Mesodermal cell (in vitro differentiated cells): ENCODE results near the gene SYCN.

Experiments
- H3K27ac ChIP-seq: 2 replicates; pipeline ENCODE4 v1.7.0; 2013; ENCODE audit warnings: mild to moderate bottlenecking, low read depth, low read length, moderate library complexity; ENCODE audit not compliant: severe bottlenecking
- H3K36me3 ChIP-seq: 2 replicates; pipeline ENCODE4 v1.7.1; 2013; ENCODE audit warnings: mild to moderate bottlenecking, low read length, moderate library complexity; ENCODE audit not compliant: control insufficient read depth, insufficient read depth
- H3K4me1 ChIP-seq: one replicate; pipeline ENCODE4 v1.7.1; 2013; ENCODE audit warnings: mild to moderate bottlenecking, low read length; ENCODE audit not compliant: insufficient read depth, control insufficient read depth, poor library complexity, severe bottlenecking
- H3K4me3 ChIP-seq: 2 replicates; pipeline ENCODE4 v1.7.0; 2013; ENCODE audit warnings: low read length, control low read depth, mild to moderate bottlenecking; ENCODE audit not compliant: insufficient read depth, poor library complexity, severe bottlenecking; ENCODE audit errors: extremely low read depth
- H3K9me3 ChIP-seq: 2 replicates; pipeline ENCODE4 v1.7.1; 2013; ENCODE audit warnings: mild to moderate bottlenecking, low read length, moderate library complexity; ENCODE audit not compliant: control insufficient read depth
- WGBS, 2 experiments: methylation state at CpG; one replicate each; pipeline ENCODE4 v1.1.5; 2013; ENCODE audit warnings: missing lambda C conversion rate in 2 of 2; ENCODE audit not compliant: insufficient coverage in 2 of 2; 5-methylcytosine and 5-hydroxymethylcytosine counted together

The SYCN gene

DNA sequence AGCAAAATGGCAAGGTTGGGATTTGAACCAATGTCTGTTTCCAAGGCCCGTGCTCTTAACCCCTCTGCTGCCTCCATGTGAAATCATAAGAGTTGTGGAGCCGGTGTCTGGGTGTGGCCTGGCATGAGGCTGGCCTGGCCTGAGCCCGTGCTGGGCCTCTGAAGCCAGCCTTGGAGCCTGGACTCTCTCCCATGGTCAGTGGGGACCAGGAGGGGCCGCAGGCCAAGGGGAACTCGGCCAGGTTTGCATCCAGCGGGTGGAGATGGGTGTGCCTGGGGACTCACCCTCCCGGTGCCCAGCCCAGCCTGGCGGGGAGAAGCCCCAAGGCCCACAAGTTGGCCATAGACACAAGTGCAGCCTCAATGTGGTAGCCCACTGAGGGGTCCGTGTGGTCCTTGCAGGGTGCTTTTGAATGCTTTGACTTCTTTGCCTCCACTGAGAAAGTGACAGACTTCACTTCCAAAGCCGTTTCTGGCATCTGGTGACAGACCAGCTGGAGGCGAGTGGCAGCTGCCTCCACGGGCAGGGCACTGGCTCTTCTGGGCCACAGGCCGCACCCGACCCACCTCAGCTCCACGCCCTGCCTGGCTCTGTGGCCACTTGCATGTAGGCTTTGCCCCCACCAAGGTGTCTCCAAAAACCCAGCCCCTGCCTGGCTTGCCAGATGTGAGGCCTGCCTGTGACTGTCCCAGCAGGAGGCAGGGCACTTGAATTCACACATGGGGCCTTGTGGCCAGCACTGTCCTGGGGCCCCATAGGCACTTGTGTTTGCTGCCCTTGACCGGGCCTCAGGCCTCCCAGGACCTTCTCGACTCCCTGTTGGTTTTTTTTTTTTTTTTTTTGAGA is 33.5 kb downstream of the SYCN start:
- H3K9me3 ChIP-seq = no peaks in the 10 kb centered on the region
- 86 to 92% methylated on average over 14 to 15 of the region's 17 CpGs for WGBS, 2 experiments

DNA sequence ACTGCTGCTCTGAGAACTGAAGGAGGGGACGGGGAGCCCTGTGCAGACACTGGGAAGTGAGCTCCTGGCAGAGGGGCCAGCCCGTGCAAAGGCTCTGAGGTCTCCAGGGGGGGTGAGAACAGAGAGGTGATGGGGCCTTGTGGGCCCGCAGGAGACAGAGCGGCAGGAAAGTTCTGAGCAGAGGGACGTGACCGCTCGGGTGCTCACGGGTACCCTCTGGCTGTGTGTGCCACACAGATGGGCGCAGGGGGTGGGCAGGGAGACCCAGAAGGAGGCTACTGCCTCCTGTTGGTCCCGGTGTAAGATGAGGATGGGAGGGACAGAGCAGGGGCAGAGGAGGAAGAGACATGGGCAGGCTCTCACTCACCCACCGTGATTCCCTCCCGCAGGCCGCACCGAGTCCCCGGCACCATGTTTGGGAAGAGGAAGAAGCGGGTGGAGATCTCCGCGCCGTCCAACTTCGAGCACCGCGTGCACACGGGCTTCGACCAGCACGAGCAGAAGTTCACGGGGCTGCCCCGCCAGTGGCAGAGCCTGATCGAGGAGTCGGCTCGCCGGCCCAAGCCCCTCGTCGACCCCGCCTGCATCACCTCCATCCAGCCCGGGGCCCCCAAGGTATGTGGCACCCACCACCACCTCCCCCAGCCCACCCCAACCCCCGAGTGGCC is 34.8 kb downstream of the SYCN start:
- H3K9me3 ChIP-seq = no peaks in the 10 kb centered on the region
- no peak overlapping the region for H3K4me3 ChIP-seq
- H3K27ac ChIP-seq = no peak overlapping the region
- 95 to 96% methylated on average over 20 to 33 of the region's 36 CpGs for WGBS, 2 experiments
- peaks cover 8% of the 10 kb centered on the region for H3K4me1 ChIP-seq
- peaks cover 41% of the 10 kb centered on the region for H3K36me3 ChIP-seq

More for the DNA sequence above, 33.5 kb downstream of the SYCN start:
- Histone ChIP-seq H3K4me1 (peaks cover 8% of the 10 kb centered on the region), H3K27ac (no peak overlapping the region), H3K36me3 (peaks cover 54% of the 10 kb centered on the region), H3K4me3 (no peak overlapping the region)

DNA sequence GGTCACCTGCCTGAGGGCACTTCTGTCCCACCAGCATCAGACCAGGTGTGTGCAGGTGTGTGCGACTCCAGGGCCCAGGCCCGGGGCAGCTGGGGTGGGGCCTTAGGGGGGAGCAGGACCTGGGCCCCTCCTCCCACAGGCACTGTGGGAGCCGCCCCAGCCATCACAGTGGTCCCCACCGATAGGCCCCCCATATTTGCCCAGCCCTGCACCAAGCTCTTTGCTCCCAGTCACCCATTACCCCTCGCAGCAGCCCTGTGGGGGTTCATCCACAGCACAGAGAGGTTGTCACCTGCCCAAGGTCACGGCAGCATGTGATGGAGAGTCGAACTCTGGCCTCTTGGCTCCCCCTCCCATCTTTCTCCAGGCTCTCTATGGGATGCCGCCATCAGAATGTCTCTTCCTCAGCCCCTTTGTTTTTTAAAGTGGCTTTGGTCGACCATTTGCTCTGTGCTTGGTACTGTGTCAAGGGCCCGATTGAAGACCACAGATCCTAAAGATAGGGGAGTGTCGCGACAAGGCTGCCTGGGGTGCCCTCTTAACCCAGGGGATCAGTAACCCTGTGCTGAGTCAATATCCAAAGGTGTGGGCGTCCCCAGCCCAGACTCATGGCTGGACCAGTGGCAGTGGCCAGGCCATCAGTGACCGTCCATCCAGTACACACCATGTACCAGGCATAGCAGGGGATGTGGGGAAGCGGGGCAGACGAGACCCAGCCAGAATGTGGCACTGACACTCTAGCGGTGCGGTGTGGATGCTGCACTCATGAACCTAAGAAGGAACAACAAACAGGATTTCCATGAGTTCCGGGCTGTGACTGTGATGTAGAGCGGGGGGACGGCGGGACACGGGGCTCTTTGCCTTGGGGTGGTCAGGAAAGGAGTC is 35.6 kb downstream of the SYCN start:
- H3K4me1 ChIP-seq = peaks cover 8% of the 10 kb centered on the region
- no peaks in the 10 kb centered on the region for H3K9me3 ChIP-seq
- H3K36me3 ChIP-seq = peaks cover 41% of the 10 kb centered on the region
- no peak overlapping the region for H3K4me3 ChIP-seq
- WGBS, 2 experiments = 82 to 90% methylated on average over 19 to 21 of the region's 23 CpGs
- no peak overlapping the region for H3K27ac ChIP-seq

DNA sequence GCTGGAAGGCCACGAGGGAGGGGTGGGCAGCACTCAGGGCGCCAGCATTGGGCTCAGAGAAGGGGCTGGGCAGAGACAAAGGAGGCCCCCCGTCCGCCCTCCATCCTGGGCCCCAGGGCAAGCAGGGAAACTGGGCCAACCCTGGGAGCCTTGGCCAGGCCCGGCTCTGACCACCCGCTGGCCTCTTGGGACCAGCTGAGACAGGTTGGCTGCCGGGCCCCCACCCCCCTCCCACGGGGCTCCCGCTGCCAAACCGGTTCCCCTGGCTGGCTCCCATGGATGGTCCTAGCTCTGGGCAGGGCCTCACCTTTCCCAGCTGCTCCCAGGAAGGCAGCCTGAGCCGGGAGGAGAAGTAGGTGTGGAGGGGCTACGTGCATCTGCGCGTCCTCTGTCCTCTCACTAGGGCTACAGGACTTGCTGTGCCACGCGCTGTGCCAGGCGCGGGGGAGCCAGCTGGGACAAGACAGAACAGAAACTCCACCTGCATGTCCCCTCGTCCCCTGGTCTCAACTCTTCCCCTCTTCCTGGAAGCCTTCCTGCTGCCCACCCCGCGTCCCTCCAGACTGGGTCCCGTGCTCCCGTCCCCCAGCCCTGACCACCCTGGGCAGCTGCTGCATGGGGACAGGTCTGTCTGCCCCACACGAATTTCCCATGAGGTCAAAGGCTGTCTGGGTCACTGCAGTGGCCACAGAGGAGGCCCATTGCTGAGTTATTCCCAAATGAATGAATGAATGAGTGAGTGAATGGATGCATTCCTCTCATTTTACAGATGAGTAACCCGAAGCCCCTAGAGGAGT is 36.4 kb downstream of the SYCN start:
- 88 to 92% methylated on average over 18 to 23 of the region's 25 CpGs for WGBS, 2 experiments
- Histone ChIP-seq H3K4me1 (peaks cover 13% of the 10 kb centered on the region), H3K36me3 (peaks cover 34% of the 10 kb centered on the region), H3K9me3 (no peaks in the 10 kb centered on the region), H3K4me3 (no peak overlapping the region), H3K27ac (no peak overlapping the region)

DNA sequence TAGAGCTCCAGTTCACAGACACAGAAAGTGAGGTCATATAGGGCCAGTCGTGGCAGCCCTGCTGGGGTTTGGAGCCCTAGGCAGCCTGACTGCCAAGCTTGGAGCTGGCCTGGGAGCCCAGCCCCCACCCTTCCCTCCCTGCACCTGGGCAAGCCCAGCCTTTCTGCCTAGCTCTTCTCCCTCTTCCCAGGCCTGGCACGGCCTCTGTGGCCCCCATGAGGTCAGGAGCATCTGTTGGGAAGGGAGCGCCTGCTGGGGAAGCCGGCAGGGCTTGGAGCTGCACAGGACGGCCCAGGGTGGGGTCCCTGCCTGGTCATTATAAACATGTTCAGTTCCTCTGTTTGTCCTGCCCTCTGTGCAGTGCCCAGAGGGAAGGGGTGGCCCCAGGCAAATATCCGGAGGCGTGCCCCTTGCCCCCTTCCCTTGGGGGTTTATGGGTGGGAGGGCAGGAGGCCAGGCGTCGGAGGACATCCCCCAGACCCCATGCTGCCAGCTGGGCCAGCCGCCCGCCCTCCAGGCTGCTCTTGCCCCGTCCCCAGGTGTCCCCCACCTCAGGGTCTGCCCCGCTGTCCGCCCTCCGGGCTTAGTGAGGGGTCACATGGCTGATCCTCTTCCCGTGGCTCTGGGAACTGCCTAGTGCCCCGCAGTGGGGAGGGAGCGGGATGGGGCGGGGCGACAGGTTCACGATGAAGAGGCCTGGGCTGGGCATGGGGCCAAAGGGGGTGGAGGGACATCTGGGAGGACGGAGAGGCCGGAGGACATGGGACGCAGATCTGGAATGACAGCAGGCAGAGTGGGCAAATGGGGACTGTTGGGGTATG is 37.3 kb downstream of the SYCN start:
- H3K9me3 ChIP-seq = no peaks in the 10 kb centered on the region

DNA sequence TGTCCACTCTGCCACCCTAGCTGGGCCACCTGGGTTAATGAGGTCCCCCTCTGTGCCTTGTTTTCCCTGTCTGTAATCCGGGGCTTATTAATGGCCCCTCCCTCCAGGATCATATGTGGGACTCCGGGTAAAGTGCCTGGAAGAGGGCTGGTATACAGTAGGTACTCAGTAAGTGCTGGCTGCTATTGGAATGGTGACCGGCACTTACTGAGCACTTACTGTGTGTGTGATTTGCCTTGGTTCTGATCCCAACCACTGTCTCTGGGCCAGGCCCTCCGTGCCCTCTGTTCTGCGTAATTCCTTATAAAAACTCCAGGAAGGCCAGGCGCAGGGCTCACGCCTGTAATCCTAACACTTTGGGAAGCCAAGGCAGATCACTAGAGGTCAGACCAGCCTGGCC is 38.2 kb downstream of the SYCN start:
- WGBS, 2 experiments = 98 to 99% methylated on average over 6 to 7 of the region's 7 CpGs
- Histone ChIP-seq H3K4me3 (no peak overlapping the region), H3K9me3 (no peaks in the 10 kb centered on the region), H3K4me1 (peaks cover 7% of the 10 kb centered on the region), H3K27ac (no peak overlapping the region), H3K36me3 (peaks cover 22% of the 10 kb centered on the region)

More for the DNA sequence above, 37.3 kb downstream of the SYCN start:
- Histone ChIP-seq H3K27ac (no peak overlapping the region), H3K36me3 (peaks cover 31% of the 10 kb centered on the region), H3K4me3 (no peak overlapping the region), H3K4me1 (peaks cover 8% of the 10 kb centered on the region)
- WGBS, 2 experiments = 78 to 89% methylated on average over 13 to 22 of the region's 24 CpGs

DNA sequence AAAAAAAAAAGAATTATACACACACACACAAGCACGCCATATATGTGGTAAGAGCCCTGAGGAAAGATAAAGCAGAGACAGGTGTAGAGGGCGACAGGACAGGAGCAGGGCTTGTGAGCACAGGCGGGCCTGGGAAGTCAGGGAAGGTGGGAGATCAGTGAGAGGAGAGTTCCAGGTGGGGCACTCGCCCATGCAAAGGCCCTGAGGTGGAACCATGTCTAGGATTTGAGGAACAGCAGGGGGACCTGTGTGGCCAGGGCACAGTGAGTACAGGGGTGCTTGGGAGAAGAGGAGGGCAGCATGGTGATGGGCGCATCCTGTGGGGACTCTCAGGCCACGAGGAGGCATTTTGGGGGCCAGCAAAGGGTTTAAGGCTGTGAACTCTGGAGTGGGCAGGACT is 39.8 kb downstream of the SYCN start:
- 96 to 97% methylated on average over 5 to 6 of the region's 6 CpGs for WGBS, 2 experiments
- H3K27ac ChIP-seq = no peak overlapping the region
- H3K4me1 ChIP-seq = peaks cover 15% of the 10 kb centered on the region
- peaks cover 7% of the 10 kb centered on the region for H3K36me3 ChIP-seq
- H3K9me3 ChIP-seq = no peaks in the 10 kb centered on the region
- no peak overlapping the region for H3K4me3 ChIP-seq

DNA sequence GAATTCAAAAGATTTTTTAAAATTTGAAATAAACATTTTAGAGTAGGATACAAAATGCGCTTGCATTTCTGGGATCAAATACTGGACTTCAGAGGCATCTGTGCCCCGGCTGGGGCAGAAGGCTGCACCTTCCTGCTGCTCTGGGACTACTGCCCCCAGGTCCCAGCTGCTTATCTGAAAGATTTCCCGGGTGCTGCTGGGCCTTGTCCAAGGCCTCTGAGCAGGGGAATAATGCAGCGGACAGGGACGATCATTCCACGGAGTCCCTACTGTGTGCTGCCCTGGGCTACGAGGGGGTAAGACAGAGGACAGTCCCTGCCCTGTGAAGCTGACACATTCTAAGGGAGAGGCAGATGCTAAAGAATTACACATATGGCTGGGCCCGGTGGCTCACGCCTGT is 40.4 kb downstream of the SYCN start:
- Histone ChIP-seq H3K4me1 (peaks cover 15% of the 10 kb centered on the region), H3K9me3 (no peaks in the 10 kb centered on the region), H3K4me3 (no peak overlapping the region), H3K36me3 (peaks cover 3% of the 10 kb centered on the region), H3K27ac (no peak overlapping the region)
- WGBS, 2 experiments = 91 to 95% methylated on average over 9 of the region's 9 CpGs

DNA sequence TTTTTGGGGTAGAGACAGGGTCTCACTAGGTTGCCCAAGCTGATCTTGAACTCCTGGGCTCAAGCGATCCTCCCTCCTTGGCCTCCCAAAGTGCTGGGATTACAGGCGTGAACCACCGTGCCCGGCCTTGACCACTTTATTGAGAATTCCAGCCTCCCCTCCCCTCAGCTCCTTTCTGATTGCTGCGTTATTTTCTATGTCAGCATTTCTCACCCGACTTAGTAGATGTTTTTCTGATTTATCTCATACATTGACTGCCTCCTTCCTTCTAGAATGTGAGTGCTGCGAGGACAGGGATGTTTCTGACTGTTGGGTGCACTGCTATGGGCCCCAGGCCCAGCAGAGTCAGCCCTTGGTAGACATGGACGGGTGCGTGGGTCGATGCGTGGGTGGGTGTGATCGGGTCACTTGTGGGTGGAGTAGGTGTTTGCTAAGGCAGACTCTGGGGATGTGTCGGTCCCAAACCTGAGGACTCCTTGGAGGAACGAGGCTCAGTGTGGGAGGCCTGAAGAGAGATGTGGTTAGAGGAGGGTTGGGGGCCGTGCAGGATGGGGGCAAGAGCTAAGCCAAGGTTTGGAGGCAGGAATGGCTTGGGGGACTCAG is 41.5 kb downstream of the SYCN start:
- H3K9me3 ChIP-seq = no peaks in the 10 kb centered on the region
- no peak overlapping the region for H3K27ac ChIP-seq
- 91 to 94% methylated on average over 13 of the region's 15 CpGs for WGBS, 2 experiments
- peaks cover 24% of the 10 kb centered on the region for H3K4me1 ChIP-seq
- peaks cover 2% of the 10 kb centered on the region for H3K36me3 ChIP-seq
- H3K4me3 ChIP-seq = no peak overlapping the region
